HFF-Myc (cell line): ENCODE results near the gene MAP7D3.

Experiments used
- DNase-seq: peaks from one replicate; pipeline ENCODE4 v3.0.0-alpha.2; 2011; ENCODE audit warnings: low read depth; ENCODE audit errors: extremely low read depth
- H3K4me3 ChIP-seq: replicated peaks from 2 replicates; pipeline ENCODE4 v1.5.1; 2011; ENCODE audit warnings: low read depth, mild to moderate bottlenecking, control low read depth, low read length
- CTCF ChIP-seq: IDR thresholded peaks from 2 replicates; pipeline ENCODE4 v1.5.1; 2012; ENCODE audit warnings: mild to moderate bottlenecking, low read depth, low read length, control low read depth; ENCODE audit errors: missing control alignments

The MAP7D3 gene

GRCh38 chrX:136212557-136213111 lies 38.6 kb downstream of the MAP7D3 start:
- no peak for TF ChIP-seq CTCF
- no peak for DNase-seq
- H3K4me3 ChIP-seq = no peak overlapping the region

- H3K4me3 ChIP-seq = no peak overlapping the region
- no peak for DNase-seq
- no peak for TF ChIP-seq CTCF
Measured at GRCh38 chrX:136211766-136212556, 39.2 kb downstream of the MAP7D3 start.

- no peak for TF ChIP-seq CTCF
- no peak overlapping the region for H3K4me3 ChIP-seq
- no peak for DNase-seq
Measured at GRCh38 chrX:136210806-136211205, 40.4 kb downstream of the MAP7D3 start.

GRCh38 chrX:136210243-136210642 lies 41.0 kb downstream of the MAP7D3 start:
- no peak for DNase-seq
- TF ChIP-seq CTCF = no peak
- no peak overlapping the region for H3K4me3 ChIP-seq

- DNase-seq = no peak
- TF ChIP-seq CTCF = no peak
- no peak overlapping the region for H3K4me3 ChIP-seq
Measured at GRCh38 chrX:136209751-136210150, 41.4 kb downstream of the MAP7D3 start.

GRCh38 chrX:136209016-136209738 lies 42.0 kb downstream of the MAP7D3 start:
- TF ChIP-seq CTCF = peak; percentile 53
- no peak for DNase-seq
- H3K4me3 ChIP-seq = no peak overlapping the region
